Karpas-422 (cell line): ENCODE data around the gene TCOF1. TPM values are rescaled to one million over a fixed set of nuclear protein-coding genes. Genes with fewer than 3 reads are reported as not detected.

Experiments used
- DNase-seq: peaks from one replicate; pipeline ENCODE4 v3.0.0-alpha.2; 2015
- H2AFZ ChIP-seq: fragments of 200-600 bp; sonication (generic); 2 replicates; pipeline ENCODE4 v1.6.1; 2014; ENCODE audit warnings: antibody characterized with exemption, low read length, mixed read lengths
- H3K27ac ChIP-seq: fragments of 200-600 bp; sonication (generic); 2 replicates; pipeline ENCODE4 v1.5.1; 2014; ENCODE audit warnings: mild to moderate bottlenecking, low read length, moderate library complexity
- H3K27me3 ChIP-seq: fragments of 200-600 bp; sonication (generic); 2 replicates; pipeline ENCODE4 v1.6.1; 2014; ENCODE audit warnings: low read length, mixed read lengths
- H3K36me3 ChIP-seq: fragments of 200-600 bp; sonication (generic); 2 replicates; pipeline ENCODE4 v1.6.1; 2014; ENCODE audit warnings: low read length, mixed read lengths; ENCODE audit not compliant: insufficient read depth
- H3K4me1 ChIP-seq: fragments of 200-600 bp; sonication (generic); 2 replicates; pipeline ENCODE4 v1.6.1; 2014; ENCODE audit warnings: mild to moderate bottlenecking, low read length, mixed read lengths
- H3K4me2 ChIP-seq: fragments of 200-600 bp; sonication (generic); 2 replicates; pipeline ENCODE4 v1.6.1; 2014; ENCODE audit warnings: low read length, low read depth, mild to moderate bottlenecking; ENCODE audit not compliant: poor library complexity, severe bottlenecking
- H3K4me3 ChIP-seq: fragments of 200-600 bp; sonication (generic); 2 replicates; pipeline ENCODE4 v1.5.1; 2014; ENCODE audit warnings: mild to moderate bottlenecking, antibody characterized with exemption, low read length, mixed read lengths
- H3K79me2 ChIP-seq: fragments of 200-600 bp; sonication (generic); 2 replicates; pipeline ENCODE4 v1.6.1; 2014; ENCODE audit warnings: mild to moderate bottlenecking, low read length, mixed read lengths
- H3K9ac ChIP-seq: fragments of 200-600 bp; sonication (generic); 2 replicates; pipeline ENCODE4 v1.6.0; 2014; ENCODE audit warnings: low read length
- H3K9me2 ChIP-seq: fragments of 200-600 bp; sonication (generic), shearing (Covaris generic); replicated peaks from 2 replicates; pipeline ENCODE4 v1.6.0; 2014; ENCODE audit warnings: mild to moderate bottlenecking, low read length, moderate library complexity; ENCODE audit not compliant: insufficient read depth
- H3K9me3 ChIP-seq: fragments of 300-700, 200-600 bp; sonication (generic); 2 replicates; pipeline ENCODE4 v1.6.1; 2014; ENCODE audit warnings: low read length, mixed read lengths
- H4K20me1 ChIP-seq: fragments of 200-600 bp; sonication (generic); 2 replicates; pipeline ENCODE4 v1.6.1; 2014; ENCODE audit warnings: mild to moderate bottlenecking, antibody characterized with exemption, low read length, low read depth; ENCODE audit not compliant: insufficient read depth
- total RNA-seq: library from RNA; depleted of rRNA; stranded (reverse); fragments of >200 nt; shearing (Covaris generic); gene quantifications from 2 replicates; pipeline ENCODE4 v1.2.3, GENCODE V29; 2014; ENCODE audit warnings: low replicate concordance

Gene TCOF1
- total RNA-seq, 1 experiment from 2014 or later, result 23.0 TPM

- Histone ChIP-seq H3K9me2 (no peaks in the 10 kb centered on the region), H3K4me1 (peaks cover 43% of the 10 kb centered on the region), H3K27me3 (no peaks in the 10 kb centered on the region), H3K4me2 (peak overlapping the region; percentile 85), H3K4me3 (peak overlapping the region; percentile 89), H4K20me1 (peaks cover 19% of the 10 kb centered on the region), H3K27ac (peak overlapping the region; percentile 68), H2AFZ (no peak overlapping the region; the same call in 1 of the 2 replicates), H3K9me3 (no peaks in the 10 kb centered on the region), H3K36me3 (peaks cover 30% of the 10 kb centered on the region; the same call in 1 of the 2 replicates), H3K9ac (peak overlapping the region; percentile 97), H3K79me2 (peaks cover 57% of the 10 kb centered on the region)
- peak; percentile 65 for DNase-seq
Observed at GRCh38 chr5:150358261-150359095, 981 bp downstream of the TCOF1 start.

GRCh38 chr5:150361301-150361700 lies 3.8 kb downstream of the TCOF1 start:
- Histone ChIP-seq H3K9ac (peak overlapping the region; percentile 52; the same call in 1 of the 2 replicates), H3K27me3 (no peaks in the 10 kb centered on the region), H3K4me1 (peaks cover 43% of the 10 kb centered on the region), H4K20me1 (peaks cover 24% of the 10 kb centered on the region), H3K27ac (peak overlapping the region; percentile 76), H3K4me3 (0 out of 2 replicates have a peak overlapping the region, but pooled peaks have one; percentile 27), H3K9me2 (no peaks in the 10 kb centered on the region), H3K4me2 (peak overlapping the region; percentile 85), H3K79me2 (peaks cover 57% of the 10 kb centered on the region), H3K9me3 (no peaks in the 10 kb centered on the region), H2AFZ (no peak overlapping the region), H3K36me3 (peaks cover 47% of the 10 kb centered on the region; the same call in 1 of the 2 replicates)
- DNase-seq, result peak; percentile 81

DNA sequence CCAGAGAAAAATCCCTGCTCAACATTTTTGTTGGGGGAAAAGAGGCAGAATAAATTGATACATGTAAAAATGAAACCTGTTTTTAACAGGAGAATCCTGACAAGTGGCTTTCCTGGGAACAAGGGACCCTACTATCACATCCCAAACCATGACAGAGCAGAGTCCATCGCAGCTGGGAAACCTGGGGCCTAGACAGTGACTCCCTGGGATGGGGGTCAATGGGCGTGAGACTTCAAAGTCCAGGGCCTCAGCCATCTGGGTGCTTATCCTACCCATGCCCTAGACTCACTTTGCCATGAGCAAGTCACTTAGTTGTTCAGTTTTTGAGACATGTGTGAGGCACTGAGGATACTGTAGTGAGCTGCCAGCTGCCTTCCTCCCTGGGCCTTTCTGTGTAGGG lies 5.7 kb downstream of the TCOF1 start:
- no peaks in the 10 kb centered on the region for H3K9me3 ChIP-seq
- H3K79me2 ChIP-seq, result peaks cover 50% of the 10 kb centered on the region
- H3K4me1 ChIP-seq, result peaks cover 37% of the 10 kb centered on the region
- peaks cover 24% of the 10 kb centered on the region for H4K20me1 ChIP-seq
- DNase-seq, result no peak
- peaks cover 56% of the 10 kb centered on the region; the same call in 1 of the 2 replicates for H3K36me3 ChIP-seq
- no peaks in the 10 kb centered on the region for H3K27me3 ChIP-seq
- H2AFZ ChIP-seq, result no peak overlapping the region
- no peak overlapping the region for H3K27ac ChIP-seq
- H3K9ac ChIP-seq, result no peak overlapping the region
- no peaks in the 10 kb centered on the region for H3K9me2 ChIP-seq
- H3K4me2 ChIP-seq, result no peak overlapping the region
- no peak overlapping the region for H3K4me3 ChIP-seq

- no peak for DNase-seq
- Histone ChIP-seq H3K9me3 (no peaks in the 10 kb centered on the region), H3K9ac (no peak overlapping the region), H3K27me3 (no peaks in the 10 kb centered on the region), H3K4me3 (no peak overlapping the region), H3K9me2 (no peaks in the 10 kb centered on the region), H3K27ac (no peak overlapping the region), H2AFZ (no peak overlapping the region), H3K79me2 (peaks cover 42% of the 10 kb centered on the region), H3K4me1 (peaks cover 30% of the 10 kb centered on the region), H3K4me2 (no peak overlapping the region), H4K20me1 (peaks cover 23% of the 10 kb centered on the region), H3K36me3 (peaks cover 64% of the 10 kb centered on the region; the same call in 1 of the 2 replicates)
Observed at GRCh38 chr5:150364004-150364403, 6.5 kb downstream of the TCOF1 start.

GRCh38 chr5:150368526-150368925 lies 11.0 kb downstream of the TCOF1 start:
- H3K36me3 ChIP-seq, result peaks cover 42% of the 10 kb centered on the region
- no peak overlapping the region for H2AFZ ChIP-seq
- H3K9me2 ChIP-seq, result no peaks in the 10 kb centered on the region
- no peaks in the 10 kb centered on the region; the same call in 1 of the 2 replicates for H3K79me2 ChIP-seq
- H3K27me3 ChIP-seq, result no peaks in the 10 kb centered on the region
- DNase-seq, result no peak
- H3K9ac ChIP-seq, result no peak overlapping the region
- no peak overlapping the region for H3K4me3 ChIP-seq
- H3K27ac ChIP-seq, result no peak overlapping the region
- H3K4me1 ChIP-seq, result no peaks in the 10 kb centered on the region
- no peak overlapping the region for H3K4me2 ChIP-seq
- no peaks in the 10 kb centered on the region for H3K9me3 ChIP-seq
- 0 out of 2 replicates have a peak, but pooled peaks cover 5% of the 10 kb centered on the region for H4K20me1 ChIP-seq

GRCh38 chr5:150372639-150373038 lies 15.1 kb downstream of the TCOF1 start:
- Histone ChIP-seq H3K27me3 (no peaks in the 10 kb centered on the region), H3K4me2 (no peak overlapping the region), H3K79me2 (no peaks in the 10 kb centered on the region), H3K9me3 (no peaks in the 10 kb centered on the region), H2AFZ (no peak overlapping the region), H3K9me2 (no peaks in the 10 kb centered on the region), H4K20me1 (no peaks in the 10 kb centered on the region), H3K4me1 (no peaks in the 10 kb centered on the region), H3K4me3 (no peak overlapping the region), H3K9ac (no peak overlapping the region), H3K36me3 (peaks cover 27% of the 10 kb centered on the region), H3K27ac (no peak overlapping the region)
- no peak for DNase-seq

- H3K9me3 ChIP-seq, result no peaks in the 10 kb centered on the region
- peaks cover 26% of the 10 kb centered on the region for H3K36me3 ChIP-seq
- no peak for DNase-seq
- H3K9ac ChIP-seq, result no peak overlapping the region
- no peaks in the 10 kb centered on the region for H3K4me1 ChIP-seq
- no peak overlapping the region for H2AFZ ChIP-seq
- H3K27ac ChIP-seq, result no peak overlapping the region
- H4K20me1 ChIP-seq, result no peaks in the 10 kb centered on the region
- H3K4me2 ChIP-seq, result no peak overlapping the region
- no peak overlapping the region for H3K4me3 ChIP-seq
- H3K27me3 ChIP-seq, result no peaks in the 10 kb centered on the region
- H3K79me2 ChIP-seq, result no peaks in the 10 kb centered on the region
- H3K9me2 ChIP-seq, result no peaks in the 10 kb centered on the region
Observed at GRCh38 chr5:150374651-150375050, 17.2 kb downstream of the TCOF1 start.
